BLaER1 treated with 17β-estradiol and CSF1 and Interleukin-3, amounts not matched to agents 10 nM and 100 nM (cell line): Measurements from ENCODE around the gene PRICKLE1.

Experiments used
- H3K27ac ChIP-seq, 11 experiments: shearing (Covaris generic); formaldehyde crosslinking; 2 replicates each; pipeline ENCODE4 v1.8.1; 2022
- H3K27me3 ChIP-seq, 11 experiments: shearing (Covaris generic); formaldehyde crosslinking; 2 replicates each; pipeline ENCODE4 v1.8.1; 2022
- H3K36me3 ChIP-seq, 11 experiments: shearing (Covaris generic); formaldehyde crosslinking; 2 replicates each; pipeline ENCODE4 v1.8.1; 2022
- H3K4me1 ChIP-seq, 10 experiments: shearing (Covaris generic); formaldehyde crosslinking; 2 replicates each; pipeline ENCODE4 v1.8.1; 2022
- H3K4me2 ChIP-seq, 11 experiments: shearing (Covaris generic); formaldehyde crosslinking; 2 replicates each; pipeline ENCODE4 v1.8.1; 2022
- H3K4me3 ChIP-seq, 10 experiments: shearing (Covaris generic); formaldehyde crosslinking; 2 replicates each; pipeline ENCODE4 v1.8.1; 2022
- H3K9ac ChIP-seq, 11 experiments: shearing (Covaris generic); formaldehyde crosslinking; 2 replicates each; pipeline ENCODE4 v1.8.1; 2022
- H3K9me3 ChIP-seq, 11 experiments: shearing (Covaris generic); formaldehyde crosslinking; replicated peaks in 1 of 11; 2 replicates each; pipeline ENCODE4 v1.8.1; 2022
- H4K20me1 ChIP-seq, 11 experiments: shearing (Covaris generic); formaldehyde crosslinking; 2 replicates each; pipeline ENCODE4 v1.8.1; 2022
- Cebpa-rat ChIP-seq, 11 experiments: shearing (Covaris generic); IDR thresholded peaks; 2 replicates each; pipeline ENCODE4 v1.8.1; 2022

Gene PRICKLE1

GRCh38 chr12:42421844-42422779, 167.4 kb downstream of the PRICKLE1 start:
- Histone ChIP-seq H3K9ac (no peak overlapping the region), H3K36me3 (peaks cover 7 to 41% (median 22%) of the 10 kb centered on the region in 11 experiments; a peak in 19 of 22 replicates), H4K20me1 (no peaks in the 10 kb centered on the region), H3K4me2 (no peak overlapping the region), H3K27ac (no peak overlapping the region), H3K9me3 (no peaks in the 10 kb centered on the region), H3K4me1 (peaks cover 0 to 24% (median 7%) of the 10 kb centered on the region in 10 experiments; a peak in 12 of 20 replicates), H3K27me3 (no peaks in the 10 kb centered on the region), H3K4me3 (no peak overlapping the region)
- TF ChIP-seq Cebpa-rat (IDR thresholded peaks at IDR 0.05), result no peak

GRCh38 chr12:42420395-42420794, 169.2 kb downstream of the PRICKLE1 start:
- no peak for TF ChIP-seq Cebpa-rat (IDR thresholded peaks at IDR 0.05)
- Histone ChIP-seq H4K20me1 (no peaks in the 10 kb centered on the region), H3K4me3 (no peak overlapping the region), H3K4me1 (peaks cover 0 to 16% (median 4%) of the 10 kb centered on the region in 10 experiments; a peak in 7 of 20 replicates), H3K4me2 (peak overlapping the region in 2 of 11 experiments; percentile 16 to 21; a peak in 2 of 22 replicates), H3K27me3 (no peaks in the 10 kb centered on the region), H3K9me3 (no peaks in the 10 kb centered on the region), H3K36me3 (peaks cover 11 to 42% (median 27%) of the 10 kb centered on the region in 11 experiments; a peak in 19 of 22 replicates), H3K9ac (no peak overlapping the region), H3K27ac (no peak overlapping the region)

- Histone ChIP-seq H3K9me3 (no peaks in the 10 kb centered on the region), H3K9ac (no peak overlapping the region), H3K36me3 (peaks cover 39 to 76% (median 46%) of the 10 kb centered on the region in 11 experiments), H4K20me1 (peaks cover 0 to 6% (median 0%) of the 10 kb centered on the region in 11 experiments; a peak in 1 of 22 replicates), H3K4me1 (no peaks in the 10 kb centered on the region), H3K27me3 (no peaks in the 10 kb centered on the region), H3K4me3 (no peak overlapping the region), H3K4me2 (no peak overlapping the region), H3K27ac (no peak overlapping the region)
- no peak for TF ChIP-seq Cebpa-rat (IDR thresholded peaks at IDR 0.05)
These were observed 179.2 kb downstream of the PRICKLE1 start for GRCh38 chr12:42410340-42410739.

GRCh38 chr12:42409471-42409870, 180.1 kb downstream of the PRICKLE1 start:
- no peak for TF ChIP-seq Cebpa-rat (IDR thresholded peaks at IDR 0.05)
- H3K4me3 ChIP-seq, result no peak overlapping the region
- no peaks in the 10 kb centered on the region for H3K27me3 ChIP-seq
- H3K27ac ChIP-seq, result no peak overlapping the region
- no peaks in the 10 kb centered on the region for H3K9me3 ChIP-seq
- peaks cover 0 to 6% (median 0%) of the 10 kb centered on the region in 11 experiments; a peak in 1 of 22 replicates for H4K20me1 ChIP-seq
- peaks cover 39 to 76% (median 54%) of the 10 kb centered on the region in 11 experiments for H3K36me3 ChIP-seq
- no peak overlapping the region for H3K4me2 ChIP-seq
- H3K4me1 ChIP-seq, result no peaks in the 10 kb centered on the region
- no peak overlapping the region for H3K9ac ChIP-seq

GRCh38 chr12:42407306-42407705, 182.2 kb downstream of the PRICKLE1 start:
- no peak for TF ChIP-seq Cebpa-rat (IDR thresholded peaks at IDR 0.05)
- H3K9me3 ChIP-seq, result no peaks in the 10 kb centered on the region
- no peak overlapping the region for H3K4me2 ChIP-seq

More at GRCh38 chr12:42407306-42407705, 182.2 kb downstream of the PRICKLE1 start:
- Histone ChIP-seq H3K36me3 (peaks cover 34 to 79% (median 62%) of the 10 kb centered on the region in 11 experiments), H3K9ac (no peak overlapping the region), H3K27ac (no peak overlapping the region), H4K20me1 (no peaks in the 10 kb centered on the region), H3K4me1 (no peaks in the 10 kb centered on the region), H3K27me3 (no peaks in the 10 kb centered on the region), H3K4me3 (no peak overlapping the region)
